LNCaP clone FGC (cell line): ENCODE results near the gene WDR59.

Experiments used
- DNase-seq: peaks from one replicate; pipeline ENCODE4 v3.0.0-alpha.2; 2011; ENCODE audit warnings: low read depth
- H3K4me3 ChIP-seq: 2 replicates; pipeline ENCODE4 v1.5.1; 2011; ENCODE audit warnings: mild to moderate bottlenecking, low read depth, low read length, control low read depth
- TF ChIP-seq, protein P1 (sequence below): IDR thresholded peaks from 2 replicates; pipeline ENCODE4 v1.5.1; 2012; ENCODE audit warnings: mild to moderate bottlenecking; ENCODE audit not compliant: control insufficient read depth, insufficient read depth; ENCODE audit errors: extremely low read depth

The WDR59 gene

GRCh38 chr16:74954763-74955162 lies 30.2 kb downstream of the WDR59 start:
- TF ChIP-seq, protein P1, sequence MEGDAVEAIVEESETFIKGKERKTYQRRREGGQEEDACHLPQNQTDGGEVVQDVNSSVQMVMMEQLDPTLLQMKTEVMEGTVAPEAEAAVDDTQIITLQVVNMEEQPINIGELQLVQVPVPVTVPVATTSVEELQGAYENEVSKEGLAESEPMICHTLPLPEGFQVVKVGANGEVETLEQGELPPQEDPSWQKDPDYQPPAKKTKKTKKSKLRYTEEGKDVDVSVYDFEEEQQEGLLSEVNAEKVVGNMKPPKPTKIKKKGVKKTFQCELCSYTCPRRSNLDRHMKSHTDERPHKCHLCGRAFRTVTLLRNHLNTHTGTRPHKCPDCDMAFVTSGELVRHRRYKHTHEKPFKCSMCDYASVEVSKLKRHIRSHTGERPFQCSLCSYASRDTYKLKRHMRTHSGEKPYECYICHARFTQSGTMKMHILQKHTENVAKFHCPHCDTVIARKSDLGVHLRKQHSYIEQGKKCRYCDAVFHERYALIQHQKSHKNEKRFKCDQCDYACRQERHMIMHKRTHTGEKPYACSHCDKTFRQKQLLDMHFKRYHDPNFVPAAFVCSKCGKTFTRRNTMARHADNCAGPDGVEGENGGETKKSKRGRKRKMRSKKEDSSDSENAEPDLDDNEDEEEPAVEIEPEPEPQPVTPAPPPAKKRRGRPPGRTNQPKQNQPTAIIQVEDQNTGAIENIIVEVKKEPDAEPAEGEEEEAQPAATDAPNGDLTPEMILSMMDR: no peak
- DNase-seq: no peak
- no peak overlapping the region for H3K4me3 ChIP-seq

GRCh38 chr16:74951681-74952080 lies 33.2 kb downstream of the WDR59 start:
- no peak overlapping the region for H3K4me3 ChIP-seq
- TF ChIP-seq, protein P1: no peak
- no peak for DNase-seq

DNA sequence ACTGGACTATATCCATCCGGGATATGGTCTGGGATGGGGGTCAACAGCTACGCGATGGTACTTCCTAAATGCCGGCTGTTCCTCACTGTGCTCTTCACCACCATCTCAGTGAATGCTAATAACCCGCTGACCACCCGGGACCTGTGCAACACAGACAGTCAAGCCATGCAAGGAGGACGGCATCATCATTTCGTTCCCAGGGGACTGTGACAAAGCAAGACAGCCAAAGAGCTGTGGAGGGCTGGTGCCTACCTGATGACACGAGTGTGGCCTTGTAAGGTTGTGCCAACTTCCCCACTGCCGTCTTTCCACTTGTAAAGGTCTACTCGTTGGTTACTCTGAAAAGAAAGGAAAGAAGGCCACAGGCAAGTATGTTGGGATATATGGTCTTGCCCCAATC lies 33.7 kb downstream of the WDR59 start:
- TF ChIP-seq, protein P1: no peak
- DNase-seq: no peak
- H3K4me3 ChIP-seq: no peak overlapping the region

DNA sequence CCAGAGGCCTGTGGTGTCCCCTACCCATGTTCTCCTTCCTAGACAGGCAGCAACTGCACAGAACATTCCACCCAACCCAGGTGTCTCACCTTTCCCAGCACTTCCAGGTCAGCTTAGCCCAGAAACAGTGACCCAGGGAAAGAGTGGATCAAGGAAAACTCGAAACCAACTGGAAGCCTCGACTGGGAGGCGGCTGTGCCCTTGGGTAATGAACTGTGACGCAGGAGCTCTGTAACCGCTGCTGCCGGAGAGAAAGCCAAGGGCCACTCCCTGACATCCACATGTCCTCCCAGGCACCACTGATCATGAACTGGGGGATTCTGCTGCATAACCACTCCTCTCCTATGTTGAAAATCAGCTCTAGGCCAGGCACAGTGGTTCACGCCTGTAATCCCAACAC lies 34.4 kb downstream of the WDR59 start:
- H3K4me3 ChIP-seq: no peak overlapping the region
- no peak for DNase-seq
- TF ChIP-seq, protein P1: no peak

DNA sequence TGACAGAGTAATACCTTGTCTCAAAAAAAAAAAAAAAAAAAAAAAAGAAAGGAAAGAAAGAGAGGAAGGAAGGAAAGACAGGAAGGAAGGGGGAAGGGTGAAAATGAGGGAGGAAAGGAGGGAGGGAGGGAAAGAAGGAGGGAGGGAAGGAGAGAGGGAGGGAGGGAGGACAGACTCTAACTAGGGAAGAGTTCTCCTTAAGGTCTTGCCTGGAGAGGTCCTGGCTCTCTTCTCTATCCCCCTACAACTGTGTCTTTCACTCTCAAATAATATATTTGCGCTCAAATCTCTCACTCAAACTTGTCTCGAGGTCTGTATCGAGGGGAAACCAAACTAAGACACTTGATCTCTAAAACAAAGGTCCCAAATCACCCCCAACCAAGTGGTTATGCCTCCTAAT lies 35.6 kb downstream of the WDR59 start:
- TF ChIP-seq, protein P1: no peak

GRCh38 chr16:74944466-74944865 lies 40.5 kb downstream of the WDR59 start:
- DNase-seq: no peak
- no peak overlapping the region for H3K4me3 ChIP-seq
- TF ChIP-seq, protein P1: no peak

More for the DNA sequence above, 35.6 kb downstream of the WDR59 start:
- DNase-seq: no peak
- H3K4me3 ChIP-seq: no peak overlapping the region
